Panc1 (cell line): Measurements from ENCODE around the gene TMPRSS13. TPM values are rescaled to one million over a fixed set of nuclear protein-coding genes. Genes with fewer than 3 reads are reported as not detected.

Experiments
- ATAC-seq: fragments of 200-7000 bp; cut with Tn5 transposase; 2 replicates; pipeline ENCODE4 v1.9.1; 2020; ENCODE audit warnings: mild to moderate bottlenecking, moderate library complexity
- BruUV-seq: library from RNA; stranded (reverse); fragments of 400-500 nt; replicated peaks from 2 replicates; lab custom pipeline; 2021; lab: Mats Ljungman, UMichigan
- CTCF ChIA-PET: fragments of 300-600 bp; sonication (Branson Sonifier 250); formaldehyde crosslinking; loops from one replicate; lab custom pipeline; 2022; ENCODE audit warnings: antibody characterized with exemption; lab: Charles Lee
- POLR2A ChIA-PET: fragments of 300-600 bp; sonication (Branson Sonifier 250); formaldehyde crosslinking; loops from one replicate; lab custom pipeline; 2022; ENCODE audit warnings: antibody characterized with exemption; lab: Charles Lee
- DNase-seq: peaks from one replicate; pipeline ENCODE4 v3.0.0-alpha.2; 2010; ENCODE audit warnings: low read depth, low spot score
- H3K27ac ChIP-seq: 2 replicates; pipeline ENCODE4 v1.5.1; 2011; ENCODE audit warnings: mild to moderate bottlenecking, low read length, inconsistent platforms
- H3K27me3 ChIP-seq: fragments of 200-500 bp; sonication (Bioruptor generic); 2 replicates; pipeline ENCODE4 v1.6.0; 2014; ENCODE audit warnings: low read length, inconsistent platforms; ENCODE audit not compliant: control insufficient read depth, insufficient read depth
- H3K36me3 ChIP-seq: fragments of 200-500 bp; sonication (Bioruptor generic); 2 replicates; pipeline ENCODE4 v1.5.1; 2014; ENCODE audit warnings: inconsistent platforms, mild to moderate bottlenecking, low read length, moderate library complexity; ENCODE audit not compliant: control insufficient read depth, insufficient read depth
- H3K4me1 ChIP-seq: 2 replicates; pipeline ENCODE4 v1.5.1; 2011; ENCODE audit warnings: inconsistent platforms, mild to moderate bottlenecking, low read length, moderate library complexity; ENCODE audit not compliant: control insufficient read depth, insufficient read depth
- H3K4me3 ChIP-seq, 2 experiments: 2 replicates each; pipeline ENCODE4 v1.5.1; 2011 to 2012; ENCODE audit warnings: low read depth in 2 of 2, low read length in 2 of 2, mild to moderate bottlenecking in 2 of 2, inconsistent platforms in 1 of 2, moderate library complexity in 1 of 2
- H3K9me3 ChIP-seq: fragments of 200-500 bp; sonication (Bioruptor generic); 2 replicates; pipeline ENCODE4 v1.5.1; 2014; ENCODE audit warnings: low read depth, mild to moderate bottlenecking, inconsistent platforms, low read length, moderate library complexity; ENCODE audit not compliant: control insufficient read depth, insufficient read depth
- POLR2AphosphoS5 ChIP-seq: IDR thresholded peaks from 2 replicates; pipeline ENCODE4 v1.6.1; 2012; ENCODE audit warnings: mild to moderate bottlenecking, low read depth, low read length, moderate library complexity
- SIN3A ChIP-seq: IDR thresholded peaks from 2 replicates; pipeline ENCODE4 v1.6.1; 2012; ENCODE audit warnings: low read depth, mild to moderate bottlenecking, low read length, moderate library complexity, borderline replicate concordance; ENCODE audit not compliant: insufficient read depth
- TCF7L2 ChIP-seq: IDR thresholded peaks from 2 replicates; pipeline ENCODE4 v1.6.1; 2011; ENCODE audit warnings: mild to moderate bottlenecking, low read depth, low read length, inconsistent platforms
- in situ Hi-C: cut with HindIII; loops from 2 replicates; pipeline ENCODE4 v1.10.0; 2016; ENCODE audit warnings: low sequenced_read_pairs, low pct_unique_long_range_greater_than_20kb
- intact Hi-C: fragments of 100-400 bp; cut with micrococcal nuclease; formaldehyde crosslinking; loops from one replicate; pipeline ENCODE4 v1.10.0; 2022; ENCODE audit not compliant: unreplicated experiment
- total RNA-seq: library from RNA; stranded (reverse); gene quantifications from one replicate; pipeline ENCODE4 v1.2.1, GENCODE V29; 2021; ENCODE audit not compliant: unreplicated experiment
- TF ChIP-seq, protein P1 (sequence below): fragments of 450-650 bp; IDR thresholded peaks from 2 replicates; pipeline ENCODE4 v1.5.1; 2017; ENCODE audit warnings: mild to moderate bottlenecking
- TF ChIP-seq, protein P2 (sequence below), 2 experiments: IDR thresholded peaks; 2 replicates each; pipeline ENCODE4 v1.6.1; 2011 to 2012; ENCODE audit warnings: low read depth in 2 of 2, control low read depth in 1 of 2, low read length in 1 of 2, mild to moderate bottlenecking in 1 of 2, moderate library complexity in 1 of 2; ENCODE audit not compliant: insufficient read depth in 1 of 2

Gene TMPRSS13
- total RNA-seq, 1 experiment from 2014 or later, result not detected

DNA sequence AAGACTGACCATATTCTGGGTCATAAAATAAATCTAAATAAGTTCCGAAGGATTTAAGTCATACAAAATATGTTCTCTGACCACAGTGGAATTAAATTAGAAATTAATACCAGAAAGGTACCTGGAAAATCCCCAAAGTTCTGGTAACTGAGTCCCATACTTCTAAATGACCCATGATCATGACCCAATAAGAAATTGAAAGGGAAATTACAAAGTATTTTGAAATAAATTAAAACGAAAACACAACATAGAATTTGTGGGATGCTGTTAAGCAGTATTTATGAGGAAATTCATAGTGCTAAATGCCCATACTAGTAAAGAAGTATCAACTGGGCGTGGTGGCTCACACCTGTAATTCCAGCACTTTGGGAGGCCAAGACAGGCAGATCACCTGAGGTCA, 33.6 kb upstream of the TMPRSS13 start:
- Histone ChIP-seq H3K27me3 (no peaks in the 10 kb centered on the region; the same call in 1 of the 2 replicates), H3K36me3 (no peaks in the 10 kb centered on the region), H3K9me3 (no peaks in the 10 kb centered on the region), H3K27ac (no peak overlapping the region), H3K4me3 (no peak overlapping the region), H3K4me1 (no peaks in the 10 kb centered on the region)
- BruUV-seq, result no TSS peak
- CTCF ChIA-PET, result no interaction called here
- TF ChIP-seq POLR2AphosphoS5 (no peak), SIN3A (no peak), TCF7L2 (no peak)
- TF ChIP-seq, protein P1, sequence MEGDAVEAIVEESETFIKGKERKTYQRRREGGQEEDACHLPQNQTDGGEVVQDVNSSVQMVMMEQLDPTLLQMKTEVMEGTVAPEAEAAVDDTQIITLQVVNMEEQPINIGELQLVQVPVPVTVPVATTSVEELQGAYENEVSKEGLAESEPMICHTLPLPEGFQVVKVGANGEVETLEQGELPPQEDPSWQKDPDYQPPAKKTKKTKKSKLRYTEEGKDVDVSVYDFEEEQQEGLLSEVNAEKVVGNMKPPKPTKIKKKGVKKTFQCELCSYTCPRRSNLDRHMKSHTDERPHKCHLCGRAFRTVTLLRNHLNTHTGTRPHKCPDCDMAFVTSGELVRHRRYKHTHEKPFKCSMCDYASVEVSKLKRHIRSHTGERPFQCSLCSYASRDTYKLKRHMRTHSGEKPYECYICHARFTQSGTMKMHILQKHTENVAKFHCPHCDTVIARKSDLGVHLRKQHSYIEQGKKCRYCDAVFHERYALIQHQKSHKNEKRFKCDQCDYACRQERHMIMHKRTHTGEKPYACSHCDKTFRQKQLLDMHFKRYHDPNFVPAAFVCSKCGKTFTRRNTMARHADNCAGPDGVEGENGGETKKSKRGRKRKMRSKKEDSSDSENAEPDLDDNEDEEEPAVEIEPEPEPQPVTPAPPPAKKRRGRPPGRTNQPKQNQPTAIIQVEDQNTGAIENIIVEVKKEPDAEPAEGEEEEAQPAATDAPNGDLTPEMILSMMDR, result no peak
- TF ChIP-seq, protein P2, sequence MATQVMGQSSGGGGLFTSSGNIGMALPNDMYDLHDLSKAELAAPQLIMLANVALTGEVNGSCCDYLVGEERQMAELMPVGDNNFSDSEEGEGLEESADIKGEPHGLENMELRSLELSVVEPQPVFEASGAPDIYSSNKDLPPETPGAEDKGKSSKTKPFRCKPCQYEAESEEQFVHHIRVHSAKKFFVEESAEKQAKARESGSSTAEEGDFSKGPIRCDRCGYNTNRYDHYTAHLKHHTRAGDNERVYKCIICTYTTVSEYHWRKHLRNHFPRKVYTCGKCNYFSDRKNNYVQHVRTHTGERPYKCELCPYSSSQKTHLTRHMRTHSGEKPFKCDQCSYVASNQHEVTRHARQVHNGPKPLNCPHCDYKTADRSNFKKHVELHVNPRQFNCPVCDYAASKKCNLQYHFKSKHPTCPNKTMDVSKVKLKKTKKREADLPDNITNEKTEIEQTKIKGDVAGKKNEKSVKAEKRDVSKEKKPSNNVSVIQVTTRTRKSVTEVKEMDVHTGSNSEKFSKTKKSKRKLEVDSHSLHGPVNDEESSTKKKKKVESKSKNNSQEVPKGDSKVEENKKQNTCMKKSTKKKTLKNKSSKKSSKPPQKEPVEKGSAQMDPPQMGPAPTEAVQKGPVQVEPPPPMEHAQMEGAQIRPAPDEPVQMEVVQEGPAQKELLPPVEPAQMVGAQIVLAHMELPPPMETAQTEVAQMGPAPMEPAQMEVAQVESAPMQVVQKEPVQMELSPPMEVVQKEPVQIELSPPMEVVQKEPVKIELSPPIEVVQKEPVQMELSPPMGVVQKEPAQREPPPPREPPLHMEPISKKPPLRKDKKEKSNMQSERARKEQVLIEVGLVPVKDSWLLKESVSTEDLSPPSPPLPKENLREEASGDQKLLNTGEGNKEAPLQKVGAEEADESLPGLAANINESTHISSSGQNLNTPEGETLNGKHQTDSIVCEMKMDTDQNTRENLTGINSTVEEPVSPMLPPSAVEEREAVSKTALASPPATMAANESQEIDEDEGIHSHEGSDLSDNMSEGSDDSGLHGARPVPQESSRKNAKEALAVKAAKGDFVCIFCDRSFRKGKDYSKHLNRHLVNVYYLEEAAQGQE (IDR thresholded peaks at IDR 0.05; ENCODE audit: insufficient read depth in 1 of 2, low read depth in 2 of 2, low read length in 1 of 2), result no peak
- DNase-seq, result no peak
- intact Hi-C loops (no loop called here), in situ Hi-C loops (no loop called here)
- ATAC-seq, result no peak
- POLR2A ChIA-PET, result no interaction called here

DNA sequence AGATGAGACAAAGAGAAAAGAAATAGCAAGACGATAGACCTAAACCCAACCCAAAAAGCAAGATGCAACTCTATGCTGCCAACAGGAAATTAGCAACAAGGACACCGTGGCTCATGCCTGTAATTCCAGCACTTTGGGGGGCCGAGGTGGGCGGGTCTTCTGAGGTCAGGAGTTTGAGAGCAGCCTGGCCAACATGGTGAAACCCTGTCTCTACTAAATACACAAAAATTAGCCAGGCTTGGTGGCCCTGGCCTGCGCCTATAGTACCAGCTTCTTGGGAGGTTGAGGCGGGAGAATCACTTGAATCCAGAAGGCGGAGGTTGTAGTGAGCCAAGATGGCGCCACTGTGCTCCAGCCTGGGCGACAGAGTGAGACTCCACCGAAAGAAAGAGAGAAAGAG, 32.7 kb upstream of the TMPRSS13 start:
- no peak overlapping the region for H3K4me3 ChIP-seq
- H3K9me3 ChIP-seq, result no peaks in the 10 kb centered on the region
- TF ChIP-seq, protein P2 (IDR thresholded peaks at IDR 0.05; ENCODE audit: insufficient read depth in 1 of 2, low read depth in 2 of 2, low read length in 1 of 2), result no peak
- TF ChIP-seq, protein P1, result no peak
- TF ChIP-seq POLR2AphosphoS5, result no peak
- TF ChIP-seq TCF7L2, result no peak
- no peak for TF ChIP-seq SIN3A
- intact Hi-C loops (no loop called here), in situ Hi-C loops (no loop called here)
- BruUV-seq, result no TSS peak
- no peak overlapping the region for H3K27ac ChIP-seq
- DNase-seq, result no peak
- ChIA-PET CTCF (interaction anchor here (0.6 kb wide), 1 partner anchor 19 kb away, joined by 3 read pairs; no protein-coding TSS in a partner anchor), POLR2A (no interaction called here)
- H3K27me3 ChIP-seq, result peaks cover 2% of the 10 kb centered on the region; the same call in 1 of the 2 replicates
- ATAC-seq, result no peak
- H3K36me3 ChIP-seq, result no peaks in the 10 kb centered on the region
- H3K4me1 ChIP-seq, result no peaks in the 10 kb centered on the region
